ENCODE data around the gene GFY. TPM values are rescaled to one million over a fixed set of nuclear protein-coding genes. Genes with fewer than 3 reads are reported as not detected.

The GFY gene
- total RNA-seq, 1 donor from 2014 or later, result not detected

- Mint-ChIP-seq H3K4me1 (peaks cover 27% of the 10 kb centered on the region), H3K36me3 (no peaks in the 10 kb centered on the region), H3K27me3 (ENCODE audit: low read depth) (peaks cover 94% of the 10 kb centered on the region), H3K9me3 (no peaks in the 10 kb centered on the region), H3K4me3 (peak overlapping the region; percentile 8), H3K27ac (no peak overlapping the region)
- TF ChIP-seq CTCF (IDR thresholded peaks at IDR 0.05; ENCODE audit: unreplicated experiment), result no peak
- DNase-seq (ENCODE audit: low spot score in 2 of 2, unreplicated experiment in 2 of 2), result peak; percentile 48 to 74
Measured at GRCh38 chr19:49421039-49421877, 3.9 kb upstream of the GFY start.

GRCh38 chr19:49421878-49422202 lies 3.3 kb upstream of the GFY start:
- no peak for TF ChIP-seq CTCF (IDR thresholded peaks at IDR 0.05; ENCODE audit: unreplicated experiment)
- Mint-ChIP-seq H3K27ac (no peak overlapping the region), H3K4me3 (no peak overlapping the region), H3K4me1 (peaks cover 30% of the 10 kb centered on the region), H3K9me3 (no peaks in the 10 kb centered on the region), H3K36me3 (no peaks in the 10 kb centered on the region), H3K27me3 (ENCODE audit: low read depth) (peaks cover 96% of the 10 kb centered on the region)
- DNase-seq (ENCODE audit: low spot score in 2 of 2, unreplicated experiment in 2 of 2), result no peak

GRCh38 chr19:49422407-49423070 lies 2.6 kb upstream of the GFY start:
- Mint-ChIP-seq H3K27ac (no peak overlapping the region), H3K27me3 (ENCODE audit: low read depth) (peaks cover 97% of the 10 kb centered on the region), H3K4me3 (peak overlapping the region; percentile 27)

GRCh38 chr19:49423071-49423984 lies 1.9 kb upstream of the GFY start, which contains the start of gene PTH2:
Gene PTH2, minus strand, starts transcription at chr19:49423441. Its CDS starts 102 bp downstream, at chr19:49423339.
- Mint-ChIP-seq H3K9me3 (no peaks in the 10 kb centered on the region), H3K27ac (no peak within 1 kb of the TSS), H3K4me1 (peaks cover 37% of the 10 kb centered on the region), H3K4me3 (peak within 1 kb of the TSS; percentile 27), H3K36me3 (peaks cover 3% of the 10 kb centered on the region), H3K27me3 (ENCODE audit: low read depth) (peaks cover 97% of the 10 kb centered on the region)
- TF ChIP-seq CTCF (IDR thresholded peaks at IDR 0.05; ENCODE audit: unreplicated experiment), result no peak
- DNase-seq (ENCODE audit: low spot score in 2 of 2, unreplicated experiment in 2 of 2), result no peak

More at GRCh38 chr19:49422407-49423070, 2.6 kb upstream of the GFY start:
- TF ChIP-seq CTCF (IDR thresholded peaks at IDR 0.05; ENCODE audit: unreplicated experiment), result peak; percentile 50
- peaks cover 30% of the 10 kb centered on the region for H3K4me1 Mint-ChIP-seq
- DNase-seq (ENCODE audit: low spot score in 2 of 2, unreplicated experiment in 2 of 2), result peak in 1 of 2 experiments; percentile 51
- peaks cover 3% of the 10 kb centered on the region for H3K36me3 Mint-ChIP-seq
- H3K9me3 Mint-ChIP-seq, result no peaks in the 10 kb centered on the region

- Mint-ChIP-seq H3K27me3 (ENCODE audit: low read depth) (peaks cover 97% of the 10 kb centered on the region), H3K4me1 (peaks cover 40% of the 10 kb centered on the region), H3K4me3 (no peak overlapping the region), H3K36me3 (peaks cover 3% of the 10 kb centered on the region), H3K27ac (no peak overlapping the region), H3K9me3 (no peaks in the 10 kb centered on the region)
- DNase-seq (ENCODE audit: low spot score in 2 of 2, unreplicated experiment in 2 of 2), result no peak
- TF ChIP-seq CTCF (IDR thresholded peaks at IDR 0.05; ENCODE audit: unreplicated experiment), result no peak
Measured at GRCh38 chr19:49423985-49424303, 1.2 kb upstream of the GFY start.

Measured in mesothelial cell of epicardium (in vitro differentiated cells).